A549 (cell line): ENCODE data around the gene SHFL.

Source experiments
- BCL3 ChIP-seq: fragments of >200 bp; sonication (Bioruptor Twin); formaldehyde crosslinking; IDR thresholded peaks from 3 replicates; pipeline ENCODE4 v1.6.1; 2016
- GATA3 ChIP-seq: IDR thresholded peaks from 2 replicates; pipeline ENCODE4 v1.6.1; 2012; ENCODE audit warnings: borderline replicate concordance
- POLR2A ChIP-seq: IDR thresholded peaks from 2 replicates; pipeline ENCODE4 v1.6.1; 2012; ENCODE audit warnings: mild to moderate bottlenecking, low read length
- RAD21 ChIP-seq, 2 experiments: fragments of >200 bp in 1 of 2; sonication (Bioruptor Twin) in 1 of 2; formaldehyde crosslinking in 1 of 2; IDR thresholded peaks in 1 of 2; conservative IDR thresholded peaks in 1 of 2; 2 replicates in 1 of 2; 3 replicates in 1 of 2; pipeline ENCODE4 v1.6.1; 2012 to 2018; ENCODE audit warnings: inconsistent platforms in 1 of 2
- REST ChIP-seq: fragments of 200-600 bp; sonication (generic); IDR thresholded peaks from 2 replicates; pipeline ENCODE4 v1.6.1; 2016; ENCODE audit warnings: antibody characterized with exemption, mild to moderate bottlenecking, moderate library complexity
- RNF2 ChIP-seq: fragments of 200-600 bp; sonication (generic); IDR thresholded peaks from 2 replicates; pipeline ENCODE4 v1.6.1; 2016; ENCODE audit warnings: low read depth, mild to moderate bottlenecking, antibody characterized with exemption, moderate library complexity, borderline replicate concordance
- USF2 ChIP-seq: fragments of 450-650 bp; IDR thresholded peaks from 2 replicates; pipeline ENCODE4 v1.6.1; 2014; ENCODE audit warnings: antibody characterized with exemption
- ZFP36 ChIP-seq: fragments of 450-650 bp; IDR thresholded peaks from 2 replicates; pipeline ENCODE4 v1.6.1; 2014; ENCODE audit warnings: borderline replicate concordance; ENCODE audit not compliant: partially characterized antibody
- TF ChIP-seq, protein P1 (sequence below): fragments of >200 bp; sonication (Bioruptor Twin); formaldehyde crosslinking; IDR thresholded peaks from 3 replicates; pipeline ENCODE4 v1.5.1; 2016
- TF ChIP-seq, protein P2 (sequence below): fragments of 250-450 bp; sonication (Bioruptor Pico); IDR thresholded peaks from 2 replicates; pipeline ENCODE4 v1.5.0; 2021; ENCODE audit warnings: mild to moderate bottlenecking, moderate library complexity, borderline replicate concordance
- TF ChIP-seq, protein P3 (sequence below): IDR thresholded peaks from 2 replicates; pipeline ENCODE4 v1.6.1; 2012

- TF ChIP-seq, protein P1, sequence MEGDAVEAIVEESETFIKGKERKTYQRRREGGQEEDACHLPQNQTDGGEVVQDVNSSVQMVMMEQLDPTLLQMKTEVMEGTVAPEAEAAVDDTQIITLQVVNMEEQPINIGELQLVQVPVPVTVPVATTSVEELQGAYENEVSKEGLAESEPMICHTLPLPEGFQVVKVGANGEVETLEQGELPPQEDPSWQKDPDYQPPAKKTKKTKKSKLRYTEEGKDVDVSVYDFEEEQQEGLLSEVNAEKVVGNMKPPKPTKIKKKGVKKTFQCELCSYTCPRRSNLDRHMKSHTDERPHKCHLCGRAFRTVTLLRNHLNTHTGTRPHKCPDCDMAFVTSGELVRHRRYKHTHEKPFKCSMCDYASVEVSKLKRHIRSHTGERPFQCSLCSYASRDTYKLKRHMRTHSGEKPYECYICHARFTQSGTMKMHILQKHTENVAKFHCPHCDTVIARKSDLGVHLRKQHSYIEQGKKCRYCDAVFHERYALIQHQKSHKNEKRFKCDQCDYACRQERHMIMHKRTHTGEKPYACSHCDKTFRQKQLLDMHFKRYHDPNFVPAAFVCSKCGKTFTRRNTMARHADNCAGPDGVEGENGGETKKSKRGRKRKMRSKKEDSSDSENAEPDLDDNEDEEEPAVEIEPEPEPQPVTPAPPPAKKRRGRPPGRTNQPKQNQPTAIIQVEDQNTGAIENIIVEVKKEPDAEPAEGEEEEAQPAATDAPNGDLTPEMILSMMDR, result no peak
- TF ChIP-seq, protein P2, sequence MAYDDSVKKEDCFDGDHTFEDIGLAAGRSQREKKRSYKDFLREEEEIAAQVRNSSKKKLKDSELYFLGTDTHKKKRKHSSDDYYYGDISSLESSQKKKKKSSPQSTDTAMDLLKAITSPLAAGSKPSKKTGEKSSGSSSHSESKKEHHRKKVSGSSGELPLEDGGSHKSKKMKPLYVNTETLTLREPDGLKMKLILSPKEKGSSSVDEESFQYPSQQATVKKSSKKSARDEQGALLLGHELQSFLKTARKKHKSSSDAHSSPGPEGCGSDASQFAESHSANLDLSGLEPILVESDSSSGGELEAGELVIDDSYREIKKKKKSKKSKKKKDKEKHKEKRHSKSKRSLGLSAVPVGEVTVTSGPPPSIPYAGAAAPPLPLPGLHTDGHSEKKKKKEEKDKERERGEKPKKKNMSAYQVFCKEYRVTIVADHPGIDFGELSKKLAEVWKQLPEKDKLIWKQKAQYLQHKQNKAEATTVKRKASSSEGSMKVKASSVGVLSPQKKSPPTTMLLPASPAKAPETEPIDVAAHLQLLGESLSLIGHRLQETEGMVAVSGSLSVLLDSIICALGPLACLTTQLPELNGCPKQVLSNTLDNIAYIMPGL, result no peak
- TF ChIP-seq POLR2A (no peak), RAD21 (conservative IDR thresholded peaks at IDR 0.05 in 1 of 2, IDR thresholded peaks at IDR 0.05 in 1 of 2) (no peak), GATA3 (no peak), ZFP36 (no peak), RNF2 (no peak), BCL3 (no peak), USF2 (no peak), REST (no peak)
- TF ChIP-seq, protein P3, sequence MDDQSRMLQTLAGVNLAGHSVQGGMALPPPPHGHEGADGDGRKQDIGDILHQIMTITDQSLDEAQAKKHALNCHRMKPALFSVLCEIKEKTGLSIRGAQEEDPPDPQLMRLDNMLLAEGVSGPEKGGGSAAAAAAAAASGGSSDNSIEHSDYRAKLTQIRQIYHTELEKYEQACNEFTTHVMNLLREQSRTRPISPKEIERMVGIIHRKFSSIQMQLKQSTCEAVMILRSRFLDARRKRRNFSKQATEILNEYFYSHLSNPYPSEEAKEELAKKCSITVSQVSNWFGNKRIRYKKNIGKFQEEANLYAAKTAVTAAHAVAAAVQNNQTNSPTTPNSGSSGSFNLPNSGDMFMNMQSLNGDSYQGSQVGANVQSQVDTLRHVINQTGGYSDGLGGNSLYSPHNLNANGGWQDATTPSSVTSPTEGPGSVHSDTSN, result no peak
Observed at GRCh38 chr19:10079031-10079453, 7.1 kb upstream of the SHFL start.
